ENCODE results near the gene LBHD2. TPM values are rescaled to one million over a fixed set of nuclear protein-coding genes. Genes with fewer than 3 reads are reported as not detected.
A peak's percentile ranks its signal among the peaks of the same experiment; 100 is the strongest.

The LBHD2 gene
- total RNA-seq, 2 donors from 2014 or later: not detected

GRCh38 chr14:103078420-103078749, 5.6 kb upstream of the LBHD2 start:
- no peaks in the 10 kb centered on the region for H3K9me3 ChIP-seq
- no peak overlapping the region for H3K4me3 ChIP-seq
- intact Hi-C loops (cut with DNase I): loop anchor here (10.0 kb wide), 1 partner anchor 216 kb away; no protein-coding TSS in a partner anchor
- DNase-seq (peak; percentile 79 to 88 (median 84)), ATAC-seq (peak; percentile 39)
- peaks cover 26% of the 10 kb centered on the region for H3K4me1 ChIP-seq
- TF ChIP-seq POLR2A (IDR thresholded peaks at IDR 0.05) (no peak), CTCF (IDR thresholded peaks at IDR 0.05) (peak; percentile 56 to 90 (median 77))
- H3K36me3 ChIP-seq (replicated peaks in 1 of 2; ENCODE audit: insufficient read depth in 1 of 2, low read depth in 2 of 2): no peaks in the 10 kb centered on the region
- no peaks in the 10 kb centered on the region for H3K27me3 ChIP-seq
- H3K27ac ChIP-seq: no peak overlapping the region
- 9 to 14% methylated on average over 9 of the region's 9 CpGs for WGBS, 2 donors

- 50 to 65% methylated on average over 2 to 11 of the region's 11 CpGs for WGBS, 2 donors
- no peak overlapping the region for H3K27ac ChIP-seq
- TF ChIP-seq POLR2A (IDR thresholded peaks at IDR 0.05) (no peak), CTCF (IDR thresholded peaks at IDR 0.05) (no peak)
- H3K27me3 ChIP-seq: peaks cover 0 to 4% of the 10 kb centered on the region in 2 donors
- intact Hi-C loops (cut with DNase I): loop anchor here (10.0 kb wide), 1 partner anchor 216 kb away; no protein-coding TSS in a partner anchor
- no peak for ATAC-seq
- no peak for DNase-seq
- H3K9me3 ChIP-seq: no peaks in the 10 kb centered on the region
- H3K4me1 ChIP-seq: peaks cover 20% of the 10 kb centered on the region
- no peak overlapping the region for H3K4me3 ChIP-seq
- H3K36me3 ChIP-seq (replicated peaks in 1 of 2; ENCODE audit: insufficient read depth in 1 of 2, low read depth in 2 of 2): no peaks in the 10 kb centered on the region
These were observed 5.0 kb upstream of the LBHD2 start for GRCh38 chr14:103078860-103079587.

GRCh38 chr14:103081951-103082350, 2.1 kb upstream of the LBHD2 start:
- no peaks in the 10 kb centered on the region for H3K9me3 ChIP-seq
- DNase-seq: no peak
- H3K4me3 ChIP-seq: no peak overlapping the region
- no peaks in the 10 kb centered on the region for H3K4me1 ChIP-seq
- TF ChIP-seq CTCF (IDR thresholded peaks at IDR 0.05): no peak
- TF ChIP-seq POLR2A (IDR thresholded peaks at IDR 0.05): no peak
- H3K36me3 ChIP-seq (replicated peaks in 1 of 2; ENCODE audit: insufficient read depth in 1 of 2, low read depth in 2 of 2): no peaks in the 10 kb centered on the region
- no peak for ATAC-seq
- H3K27me3 ChIP-seq: peaks cover 0 to 9% of the 10 kb centered on the region in 2 donors
- no peak overlapping the region for H3K27ac ChIP-seq
- WGBS, 2 donors: 84 to 93% methylated on average over 2 of the region's 2 CpGs
- intact Hi-C loops (cut with DNase I): no loop called here

- Histone ChIP-seq H3K27ac (no peak overlapping the region), H3K36me3 (replicated peaks in 1 of 2; ENCODE audit: insufficient read depth in 1 of 2, low read depth in 2 of 2) (no peaks in the 10 kb centered on the region), H3K4me1 (no peaks in the 10 kb centered on the region), H3K9me3 (no peaks in the 10 kb centered on the region), H3K27me3 (peaks cover 0 to 9% of the 10 kb centered on the region in 2 donors), H3K4me3 (no peak overlapping the region)
- no peak for DNase-seq
- intact Hi-C loops (cut with DNase I): no loop called here
- TF ChIP-seq POLR2A (IDR thresholded peaks at IDR 0.05): no peak
- no peak for TF ChIP-seq CTCF (IDR thresholded peaks at IDR 0.05)
- 63% methylated on average over 6 to 22 of the region's 24 CpGs for WGBS, 2 donors
- no peak for ATAC-seq
These were observed 1.4 kb downstream of the LBHD2 start for GRCh38 chr14:103085106-103086091.
